Esophagus squamous epithelium (tissue), 4 donors: Measurements from ENCODE around the gene TFRC.

Source experiments
- POLR2A ChIP-seq, 4 donors: fragments of 450-650 bp; IDR thresholded peaks; one replicate each; pipeline ENCODE4 v1.6.1; 2017; ENCODE audit warnings: antibody characterized with exemption in 4 of 4, mild to moderate bottlenecking in 4 of 4, moderate library complexity in 3 of 4
- TF ChIP-seq, protein P1 (sequence below), 6 experiments: fragments of 450-650 bp in 4 of 6; fragments of 200-600 bp in 2 of 6; sonication (generic) in 2 of 6; IDR thresholded peaks; one replicate each; pipeline ENCODE4 v1.5.1; 2016 to 2019; ENCODE audit warnings: antibody characterized with exemption in 6 of 6, mild to moderate bottlenecking in 4 of 6, moderate library complexity in 4 of 6

DNA sequence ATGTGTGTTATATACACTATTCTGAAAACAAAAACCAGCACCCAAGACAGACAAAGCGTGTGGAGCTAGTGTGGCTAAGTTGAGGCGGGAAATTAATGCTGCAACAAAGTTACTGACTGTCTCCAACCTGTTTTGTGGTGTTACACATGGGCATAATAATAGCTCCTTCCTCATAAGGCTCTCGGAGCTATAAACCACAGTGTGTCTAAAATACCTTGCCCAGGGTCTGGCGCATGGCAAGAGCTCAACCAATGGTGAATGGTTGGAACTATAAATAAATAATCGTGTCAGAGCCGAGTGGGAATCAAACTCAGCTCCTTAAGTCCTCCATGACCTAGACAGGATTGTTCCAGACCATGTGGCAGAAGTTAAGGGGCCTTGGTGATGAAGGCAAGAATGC lies 35.9 kb upstream of the TFRC start:
- no peak for TF ChIP-seq POLR2A (IDR thresholded peaks at IDR 0.05)
- TF ChIP-seq, protein P1, sequence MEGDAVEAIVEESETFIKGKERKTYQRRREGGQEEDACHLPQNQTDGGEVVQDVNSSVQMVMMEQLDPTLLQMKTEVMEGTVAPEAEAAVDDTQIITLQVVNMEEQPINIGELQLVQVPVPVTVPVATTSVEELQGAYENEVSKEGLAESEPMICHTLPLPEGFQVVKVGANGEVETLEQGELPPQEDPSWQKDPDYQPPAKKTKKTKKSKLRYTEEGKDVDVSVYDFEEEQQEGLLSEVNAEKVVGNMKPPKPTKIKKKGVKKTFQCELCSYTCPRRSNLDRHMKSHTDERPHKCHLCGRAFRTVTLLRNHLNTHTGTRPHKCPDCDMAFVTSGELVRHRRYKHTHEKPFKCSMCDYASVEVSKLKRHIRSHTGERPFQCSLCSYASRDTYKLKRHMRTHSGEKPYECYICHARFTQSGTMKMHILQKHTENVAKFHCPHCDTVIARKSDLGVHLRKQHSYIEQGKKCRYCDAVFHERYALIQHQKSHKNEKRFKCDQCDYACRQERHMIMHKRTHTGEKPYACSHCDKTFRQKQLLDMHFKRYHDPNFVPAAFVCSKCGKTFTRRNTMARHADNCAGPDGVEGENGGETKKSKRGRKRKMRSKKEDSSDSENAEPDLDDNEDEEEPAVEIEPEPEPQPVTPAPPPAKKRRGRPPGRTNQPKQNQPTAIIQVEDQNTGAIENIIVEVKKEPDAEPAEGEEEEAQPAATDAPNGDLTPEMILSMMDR (IDR thresholded peaks at IDR 0.05), result no peak
